Mesendoderm (in vitro differentiated cells): ENCODE data around the gene DBP.

ENCODE experiments used
- DNase-seq: peaks from one replicate; pipeline ENCODE4 v3.0.0; 2013
- H2AK5ac ChIP-seq: 2 replicates; pipeline ENCODE4 v1.6.1; 2013; ENCODE audit warnings: low read length, inconsistent platforms
- H2BK120ac ChIP-seq: 2 replicates; pipeline ENCODE4 v1.6.1; 2013; ENCODE audit warnings: low read depth, mild to moderate bottlenecking, low read length, moderate library complexity, mixed read lengths
- H2BK15ac ChIP-seq: replicated peaks from 2 replicates; pipeline ENCODE4 v1.6.1; 2013; ENCODE audit warnings: low read depth, mild to moderate bottlenecking, moderate library complexity
- H2BK5ac ChIP-seq: 2 replicates; pipeline ENCODE4 v1.6.1; 2013; ENCODE audit warnings: low read length, inconsistent platforms
- H3K18ac ChIP-seq: 2 replicates; pipeline ENCODE4 v1.6.1; 2013; ENCODE audit warnings: mild to moderate bottlenecking, low read length, mixed read lengths
- H3K23ac ChIP-seq: one replicate; pipeline ENCODE4 v1.6.1; 2013; ENCODE audit warnings: low read length
- H3K27ac ChIP-seq: 2 replicates; pipeline ENCODE4 v1.5.1; 2013; ENCODE audit warnings: low read depth, mild to moderate bottlenecking, inconsistent platforms, low read length, moderate library complexity
- H3K27me3 ChIP-seq: 2 replicates; pipeline ENCODE4 v1.6.1; 2013; ENCODE audit warnings: low read length, control low read depth, mild to moderate bottlenecking, inconsistent platforms; ENCODE audit not compliant: insufficient read depth, poor library complexity
- H3K36me3 ChIP-seq: 2 replicates; pipeline ENCODE4 v1.6.1; 2013; ENCODE audit warnings: low read length, inconsistent platforms; ENCODE audit not compliant: control insufficient read depth, insufficient read depth
- H3K4ac ChIP-seq: one replicate; pipeline ENCODE4 v1.6.1; 2013; ENCODE audit warnings: low read depth, mild to moderate bottlenecking, low read length, moderate library complexity
- H3K4me1 ChIP-seq: 2 replicates; pipeline ENCODE4 v1.6.1; 2013; ENCODE audit warnings: low read depth, low read length, inconsistent platforms; ENCODE audit not compliant: control insufficient read depth
- H3K4me2 ChIP-seq: 2 replicates; pipeline ENCODE4 v1.6.1; 2013; ENCODE audit warnings: low read length
- H3K4me3 ChIP-seq: 2 replicates; pipeline ENCODE4 v1.5.1; 2013; ENCODE audit warnings: mild to moderate bottlenecking, low read length
- H3K56ac ChIP-seq: one replicate; pipeline ENCODE4 v1.6.1; 2013; ENCODE audit warnings: low read length
- H3K79me1 ChIP-seq: 2 replicates; pipeline ENCODE4 v1.6.1; 2013; ENCODE audit warnings: low read length, inconsistent platforms
- H3K79me2 ChIP-seq: 2 replicates; pipeline ENCODE4 v1.6.1; 2013; ENCODE audit warnings: mild to moderate bottlenecking, low read length; ENCODE audit not compliant: control insufficient read depth, insufficient read depth
- H3K9ac ChIP-seq: 2 replicates; pipeline ENCODE4 v1.6.1; 2013; ENCODE audit warnings: low read length, inconsistent platforms
- H4K5ac ChIP-seq: one replicate; pipeline ENCODE4 v1.6.1; 2013; ENCODE audit warnings: low read length
- H4K8ac ChIP-seq: one replicate; pipeline ENCODE4 v1.6.1; 2013; ENCODE audit warnings: low read depth, mild to moderate bottlenecking, control low read depth, low read length, moderate library complexity
- WGBS: extraction: QIAGEN DNeasy Blood & Tissue Kit; methylation state at CpG from one replicate; pipeline ENCODE4 v1.1.7; 2013; ENCODE audit warnings: low lambda C conversion rate, missing lambda C conversion rate; ENCODE audit not compliant: insufficient coverage; ENCODE audit errors: extremely low coverage; 5-methylcytosine and 5-hydroxymethylcytosine counted together

Gene DBP

DNA sequence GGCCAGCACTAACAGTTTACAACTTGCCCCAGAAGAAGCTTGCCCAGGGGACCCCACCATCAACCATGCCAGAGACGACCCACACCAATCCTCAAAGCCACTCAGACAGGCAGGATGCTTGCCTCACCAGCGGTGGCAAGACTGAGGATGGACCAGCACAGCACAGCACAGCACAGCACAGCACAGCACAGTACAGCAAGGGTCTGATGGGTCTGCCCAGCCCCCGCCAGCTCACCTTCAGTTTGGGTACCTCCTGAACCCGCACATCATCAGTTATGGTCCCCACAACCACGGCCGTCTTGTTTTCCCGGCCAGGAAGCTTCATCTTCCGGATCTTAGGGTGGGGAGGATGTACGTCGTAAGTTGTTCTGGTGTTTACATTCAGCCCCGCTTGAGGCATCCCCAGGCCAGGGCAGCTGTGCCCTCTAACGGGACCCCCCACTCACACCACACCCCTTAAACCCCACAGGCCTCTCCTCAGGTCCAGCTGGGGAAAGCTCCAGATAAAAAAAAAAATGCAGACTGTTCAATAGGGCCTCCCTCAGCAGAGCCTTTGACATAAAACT, 20.6 kb downstream of the DBP start:
- Histone ChIP-seq H3K36me3 (peaks cover 26% of the 10 kb centered on the region), H3K79me1 (peaks cover 11% of the 10 kb centered on the region), H3K56ac (peak overlapping the region; percentile 95), H3K9ac (peak overlapping the region; percentile 92), H2BK5ac (no peak overlapping the region), H3K23ac (no peak overlapping the region), H2BK15ac (no peak overlapping the region), H4K5ac (no peak overlapping the region), H2BK120ac (no peak overlapping the region), H3K4me2 (no peak overlapping the region), H3K4me3 (no peak overlapping the region), H3K79me2 (peaks cover 33% of the 10 kb centered on the region), H3K27me3 (no peaks in the 10 kb centered on the region), H2AK5ac (no peak overlapping the region), H3K4me1 (peaks cover 11% of the 10 kb centered on the region), H3K27ac (no peak overlapping the region), H3K18ac (no peak overlapping the region), H3K4ac (no peak overlapping the region), H4K8ac (no peak overlapping the region)
- no CpG with 5 or more reads among the region's 12 CpGs for WGBS
- no peak for DNase-seq

DNA sequence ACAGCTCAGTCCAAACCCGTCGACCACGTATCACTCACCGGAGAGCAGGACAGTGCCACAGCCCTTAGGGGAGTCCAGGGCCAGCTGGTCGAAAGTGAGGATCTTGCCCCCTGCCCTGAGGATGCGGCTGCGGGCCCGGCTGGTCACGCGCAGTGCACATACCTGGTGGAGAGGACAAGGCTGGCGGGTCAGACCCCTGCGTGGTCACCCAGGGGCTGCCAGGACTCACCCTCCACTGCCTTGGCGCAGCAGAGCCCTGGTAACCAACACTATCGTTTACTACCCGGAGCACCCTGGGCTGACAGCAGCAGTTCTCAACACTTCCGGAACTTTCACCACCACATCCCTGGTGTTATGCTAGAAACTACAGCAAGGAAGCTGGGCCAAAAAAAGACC, 21.1 kb downstream of the DBP start:
- DNase-seq, result no peak
- H3K4me1 ChIP-seq, result peaks cover 11% of the 10 kb centered on the region
- H2AK5ac ChIP-seq, result no peak overlapping the region
- H3K36me3 ChIP-seq, result peaks cover 26% of the 10 kb centered on the region
- H2BK5ac ChIP-seq, result no peak overlapping the region
- H4K8ac ChIP-seq, result no peak overlapping the region
- H3K27me3 ChIP-seq, result no peaks in the 10 kb centered on the region
- H3K18ac ChIP-seq, result no peak overlapping the region
- peak overlapping the region; percentile 49 for H3K56ac ChIP-seq
- no peak overlapping the region for H2BK120ac ChIP-seq
- H3K4me3 ChIP-seq, result no peak overlapping the region
- H3K4ac ChIP-seq, result no peak overlapping the region
- H2BK15ac ChIP-seq, result no peak overlapping the region
- no peak overlapping the region for H3K4me2 ChIP-seq
- H3K27ac ChIP-seq, result no peak overlapping the region
- no peak overlapping the region for H3K23ac ChIP-seq
- peak overlapping the region; percentile 92 for H3K9ac ChIP-seq
- H3K79me2 ChIP-seq, result peaks cover 33% of the 10 kb centered on the region
- H3K79me1 ChIP-seq, result peaks cover 11% of the 10 kb centered on the region
- no peak overlapping the region for H4K5ac ChIP-seq
- WGBS, result no CpG with 5 or more reads among the region's 16 CpGs

DNA sequence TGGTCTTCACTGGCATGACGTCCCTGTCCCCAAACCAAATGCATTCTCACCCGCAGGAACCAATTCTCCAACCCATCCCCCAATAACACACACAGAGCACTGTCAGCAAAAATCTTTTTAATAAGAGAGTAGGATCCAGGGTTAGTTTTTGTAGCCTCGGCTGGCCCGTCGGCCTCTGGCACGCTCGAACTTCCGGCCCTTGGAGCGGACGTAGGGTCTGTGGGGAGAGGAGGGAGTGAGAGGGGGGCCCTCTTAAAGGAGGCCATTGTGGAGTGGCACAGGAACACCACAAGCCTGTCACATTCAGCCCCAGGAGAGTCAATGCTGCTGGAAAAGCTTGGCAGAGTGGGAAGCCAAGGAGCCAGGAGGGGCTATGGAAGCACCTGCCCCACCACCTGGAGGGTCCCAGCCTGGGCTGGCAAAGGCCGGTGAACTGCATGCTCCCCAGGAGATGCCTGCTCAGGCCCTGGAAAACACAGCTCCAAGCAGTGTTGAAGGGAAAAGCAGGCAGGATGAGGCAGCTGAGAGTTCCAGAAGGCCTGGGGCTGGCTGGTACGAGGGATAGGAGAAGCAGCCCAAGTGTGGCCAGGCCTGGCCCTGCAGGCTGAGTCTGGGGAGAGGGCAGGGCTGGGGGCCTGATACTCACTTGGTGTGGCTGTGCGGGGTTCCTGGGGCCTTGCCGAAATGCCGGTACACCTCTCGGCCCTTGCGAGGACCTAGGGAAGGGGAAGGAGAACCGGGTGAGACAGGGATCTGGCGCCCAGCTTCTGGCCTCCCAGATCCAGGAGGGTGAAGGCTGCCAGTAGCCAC, 21.7 kb downstream of the DBP start:
- Histone ChIP-seq H3K9ac (peak overlapping the region; percentile 40), H3K4me2 (no peak overlapping the region), H3K79me1 (peaks cover 11% of the 10 kb centered on the region), H4K8ac (no peak overlapping the region), H3K4ac (no peak overlapping the region), H3K18ac (no peak overlapping the region), H3K27ac (peak overlapping the region; percentile 71), H4K5ac (no peak overlapping the region), H2BK120ac (no peak overlapping the region), H3K27me3 (no peaks in the 10 kb centered on the region), H2AK5ac (no peak overlapping the region), H2BK15ac (no peak overlapping the region), H2BK5ac (no peak overlapping the region), H3K79me2 (peaks cover 33% of the 10 kb centered on the region), H3K4me3 (no peak overlapping the region), H3K36me3 (peaks cover 26% of the 10 kb centered on the region), H3K4me1 (peaks cover 11% of the 10 kb centered on the region), H3K56ac (peak overlapping the region; percentile 65), H3K23ac (no peak overlapping the region)
- WGBS, result no CpG with 5 or more reads among the region's 19 CpGs
- DNase-seq, result no peak

- Histone ChIP-seq H3K4me2 (no peak within 1 kb of the TSS), H3K27ac (peak within 1 kb of the TSS; percentile 71)
- no CpG with 5 or more reads among the region's 31 CpGs for WGBS
Observed at GRCh38 chr19:48614436-48615230, 22.5 kb downstream of the DBP start, which contains the start of gene FAM83E. FAM83E (minus strand) TSS chr19:48615076; CDS start chr19:48613372, 1,704 bp downstream.

GRCh38 chr19:48613852-48614435, 23.2 kb downstream of the DBP start:
- WGBS, result no CpG with 5 or more reads among the region's 13 CpGs
- no peak overlapping the region for H3K4ac ChIP-seq
- H4K5ac ChIP-seq, result no peak overlapping the region
- H2BK5ac ChIP-seq, result no peak overlapping the region
- no peak for DNase-seq
- H3K79me2 ChIP-seq, result peaks cover 33% of the 10 kb centered on the region
- H2BK15ac ChIP-seq, result no peak overlapping the region
- peaks cover 26% of the 10 kb centered on the region for H3K36me3 ChIP-seq
- H3K79me1 ChIP-seq, result peaks cover 11% of the 10 kb centered on the region
- H3K4me3 ChIP-seq, result no peak overlapping the region
- no peak overlapping the region for H2BK120ac ChIP-seq
- H4K8ac ChIP-seq, result no peak overlapping the region
- peaks cover 8% of the 10 kb centered on the region for H3K4me1 ChIP-seq
- H3K18ac ChIP-seq, result no peak overlapping the region
- H3K27me3 ChIP-seq, result no peaks in the 10 kb centered on the region
- H3K23ac ChIP-seq, result no peak overlapping the region
- H3K9ac ChIP-seq, result peak overlapping the region; percentile 51
- peak overlapping the region; percentile 30 for H3K56ac ChIP-seq
- no peak overlapping the region for H2AK5ac ChIP-seq
- peak overlapping the region; percentile 71 for H3K27ac ChIP-seq
- no peak overlapping the region for H3K4me2 ChIP-seq

More at GRCh38 chr19:48614436-48615230, 22.5 kb downstream of the DBP start, which contains the start of gene FAM83E:
- DNase-seq, result peak; percentile 78
- H3K56ac ChIP-seq, result peak within 1 kb of the TSS; percentile 65
- no peak within 1 kb of the TSS for H2BK15ac ChIP-seq
- peaks cover 33% of the 10 kb centered on the region for H3K79me2 ChIP-seq
- peaks cover 11% of the 10 kb centered on the region for H3K79me1 ChIP-seq
- peak within 1 kb of the TSS; percentile 24 for H3K18ac ChIP-seq
- H3K4me1 ChIP-seq, result peaks cover 8% of the 10 kb centered on the region
- H3K27me3 ChIP-seq, result no peaks in the 10 kb centered on the region
- H3K9ac ChIP-seq, result peak within 1 kb of the TSS; percentile 51
- H2AK5ac ChIP-seq, result no peak within 1 kb of the TSS
- no peak within 1 kb of the TSS for H3K23ac ChIP-seq
- H4K5ac ChIP-seq, result no peak within 1 kb of the TSS
- H2BK5ac ChIP-seq, result no peak within 1 kb of the TSS
- H3K4me3 ChIP-seq, result no peak within 1 kb of the TSS
- no peak within 1 kb of the TSS for H2BK120ac ChIP-seq
- H3K36me3 ChIP-seq, result peaks cover 26% of the 10 kb centered on the region
- no peak within 1 kb of the TSS for H4K8ac ChIP-seq
- no peak within 1 kb of the TSS for H3K4ac ChIP-seq
